Neuronal stem cell (in vitro differentiated cells): ENCODE data around the gene NBPF3.
"Not testable (repeated sequence)": the region's sequence is repeated elsewhere in the genome, so short reads cannot be mapped to it uniquely, and the experiment has no call there.

Source experiments
- DNase-seq: peaks from one replicate; pipeline ENCODE4 v3.0.0-alpha.2; 2013; ENCODE audit warnings: low spot score
- H2AFZ ChIP-seq: one replicate; pipeline ENCODE4 v1.6.1; 2013; ENCODE audit warnings: mild to moderate bottlenecking, low read length, inconsistent platforms
- H2AK5ac ChIP-seq: 2 replicates; pipeline ENCODE4 v1.6.1; 2013; ENCODE audit warnings: low read depth, mild to moderate bottlenecking, inconsistent platforms, low read length, moderate library complexity, mixed read lengths
- H2BK120ac ChIP-seq: 2 replicates; pipeline ENCODE4 v1.6.1; 2013; ENCODE audit warnings: low read depth, mild to moderate bottlenecking, inconsistent platforms, low read length, moderate library complexity, mixed read lengths
- H2BK12ac ChIP-seq: one replicate; pipeline ENCODE4 v1.6.1; 2013; ENCODE audit warnings: low read length, inconsistent platforms
- H2BK15ac ChIP-seq: 2 replicates; pipeline ENCODE4 v1.6.1; 2013; ENCODE audit warnings: mild to moderate bottlenecking, low read length, inconsistent platforms, mixed read lengths
- H2BK5ac ChIP-seq: one replicate; pipeline ENCODE4 v1.6.1; 2013; ENCODE audit warnings: inconsistent platforms, mild to moderate bottlenecking, low read length, moderate library complexity
- H3K14ac ChIP-seq: one replicate; pipeline ENCODE4 v1.6.1; 2013; ENCODE audit warnings: low read length, inconsistent platforms
- H3K18ac ChIP-seq: 2 replicates; pipeline ENCODE4 v1.6.1; 2013; ENCODE audit warnings: low read length, inconsistent platforms
- H3K23ac ChIP-seq: 2 replicates; pipeline ENCODE4 v1.6.1; 2013; ENCODE audit warnings: low read depth, mild to moderate bottlenecking, mixed read lengths, low read length, inconsistent platforms; ENCODE audit not compliant: poor library complexity
- H3K27ac ChIP-seq: replicated peaks from 3 replicates; pipeline ENCODE4 v1.5.1; 2013; ENCODE audit warnings: low read length, inconsistent platforms
- H3K27me3 ChIP-seq, 3 experiments: 2 replicates each; pipeline ENCODE4 v1.6.1; 2013; ENCODE audit warnings: low read length in 3 of 3, mild to moderate bottlenecking in 2 of 3, inconsistent platforms in 1 of 3, low read depth in 1 of 3, mixed read lengths in 1 of 3, moderate library complexity in 1 of 3; ENCODE audit not compliant: control insufficient read depth in 3 of 3, insufficient read depth in 3 of 3
- H3K36me3 ChIP-seq, 2 donors: replicated peaks in 1 of 2; 2 replicates each; pipeline ENCODE4 v1.6.1; 2013; ENCODE audit warnings: low read length in 2 of 2; ENCODE audit not compliant: control insufficient read depth in 2 of 2, insufficient read depth in 2 of 2
- H3K4ac ChIP-seq: 2 replicates; pipeline ENCODE4 v1.6.1; 2013; ENCODE audit warnings: inconsistent platforms, mild to moderate bottlenecking, low read length, moderate library complexity
- H3K4me1 ChIP-seq, 2 donors: 1 replicate in 1 of 2; 2 replicates in 1 of 2; pipeline ENCODE4 v1.6.1; 2013; ENCODE audit warnings: low read length in 2 of 2, low read depth in 1 of 2; ENCODE audit not compliant: control insufficient read depth in 2 of 2, insufficient read depth in 1 of 2
- H3K4me2 ChIP-seq: one replicate; pipeline ENCODE4 v1.6.1; 2013; ENCODE audit warnings: mild to moderate bottlenecking, low read length, inconsistent platforms; ENCODE audit not compliant: insufficient read depth, poor library complexity, severe bottlenecking
- H3K4me3 ChIP-seq, 2 donors: 2 replicates each; pipeline ENCODE4 v1.5.1; 2013; ENCODE audit warnings: low read length in 2 of 2, mild to moderate bottlenecking in 2 of 2, inconsistent platforms in 1 of 2, moderate library complexity in 1 of 2
- H3K79me1 ChIP-seq: one replicate; pipeline ENCODE4 v1.6.1; 2013; ENCODE audit warnings: low read depth, mild to moderate bottlenecking, inconsistent platforms, low read length, moderate library complexity
- H3K9ac ChIP-seq: one replicate; pipeline ENCODE4 v1.6.1; 2013; ENCODE audit warnings: mild to moderate bottlenecking, low read depth, low read length, inconsistent platforms; ENCODE audit not compliant: poor library complexity
- H3K9me3 ChIP-seq, 2 donors: replicated peaks in 1 of 2; 2 replicates each; pipeline versions ENCODE3 to v1.6.1; 2013; ENCODE audit warnings: low read length in 2 of 2, mild to moderate bottlenecking in 2 of 2, inconsistent platforms in 1 of 2, low read depth in 1 of 2, mixed read lengths in 1 of 2, moderate library complexity in 1 of 2; ENCODE audit not compliant: control insufficient read depth in 2 of 2, insufficient read depth in 1 of 2
- H4K8ac ChIP-seq: one replicate; pipeline ENCODE4 v1.6.1; 2013; ENCODE audit warnings: low read depth, mild to moderate bottlenecking, inconsistent platforms, low read length, moderate library complexity
- H4K91ac ChIP-seq: one replicate; pipeline ENCODE4 v1.6.1; 2013; ENCODE audit warnings: low read length, low read depth, mild to moderate bottlenecking, inconsistent platforms; ENCODE audit not compliant: poor library complexity
- WGBS, 2 donors: extraction: QIAGEN DNeasy Blood & Tissue Kit; methylation state at CpG; one replicate each; pipeline ENCODE4 v1.1.7; 2013; ENCODE audit warnings: missing lambda C conversion rate in 2 of 2, mixed read lengths in 1 of 2; ENCODE audit not compliant: insufficient read length in 2 of 2, insufficient replicate concordance in 1 of 2; ENCODE audit errors: extremely low coverage in 2 of 2; 5-methylcytosine and 5-hydroxymethylcytosine counted together

Gene NBPF3

DNA sequence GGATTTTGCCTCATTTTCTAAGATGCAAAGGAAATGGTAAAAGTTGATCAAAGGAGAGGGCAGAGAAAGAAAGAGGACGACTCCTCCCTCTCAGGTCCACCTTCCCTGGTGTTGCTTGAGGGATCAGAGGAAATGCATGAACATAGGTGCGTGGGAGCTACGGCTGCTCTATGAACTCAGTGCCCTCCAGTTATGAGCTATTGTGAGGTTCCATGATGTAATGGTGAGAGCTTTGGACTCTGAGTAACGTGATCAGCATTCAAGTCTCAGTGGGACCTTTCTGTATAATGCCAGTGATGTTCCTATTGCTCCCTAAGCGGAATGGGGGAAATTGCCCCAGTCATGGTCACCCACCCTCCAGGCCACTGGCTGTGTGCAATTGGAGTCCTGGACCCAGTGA is 25.9 kb upstream of the NBPF3 start:
- H4K91ac ChIP-seq: no peak overlapping the region
- H3K27me3 ChIP-seq: peaks cover 0 to 31% (median 0%) of the 10 kb centered on the region in 3 experiments
- no peak overlapping the region for H3K4me3 ChIP-seq
- no peak overlapping the region for H2BK120ac ChIP-seq
- H2BK12ac ChIP-seq: no peak overlapping the region
- H3K4ac ChIP-seq: no peak overlapping the region
- no peak overlapping the region for H2AFZ ChIP-seq
- H4K8ac ChIP-seq: no peak overlapping the region
- H3K9ac ChIP-seq: no peak overlapping the region
- no peak overlapping the region for H2BK15ac ChIP-seq
- no peaks in the 10 kb centered on the region for H3K36me3 ChIP-seq
- H3K14ac ChIP-seq: no peak overlapping the region
- no peaks in the 10 kb centered on the region for H3K9me3 ChIP-seq
- H3K4me2 ChIP-seq: no peak overlapping the region
- no CpG with 5 or more reads among the region's 5 CpGs for WGBS, 2 donors
- no peak overlapping the region for H2BK5ac ChIP-seq
- H3K79me1 ChIP-seq: no peaks in the 10 kb centered on the region
- H2AK5ac ChIP-seq: no peak overlapping the region
- no peak overlapping the region for H3K27ac ChIP-seq
- H3K18ac ChIP-seq: no peak overlapping the region
- H3K23ac ChIP-seq: no peak overlapping the region
- no peaks in the 10 kb centered on the region for H3K4me1 ChIP-seq
- DNase-seq: no peak

GRCh38 chr1:21420378-21420777 is 19.6 kb upstream of the NBPF3 start:
- not testable (repeated sequence) for H2BK120ac ChIP-seq, H3K14ac ChIP-seq, H2AK5ac ChIP-seq, H3K23ac ChIP-seq, H3K9ac ChIP-seq, H3K4me2 ChIP-seq, H3K79me1 ChIP-seq, H4K8ac ChIP-seq, H3K18ac ChIP-seq, H3K36me3 ChIP-seq, H3K4me3 ChIP-seq, H3K4me1 ChIP-seq, H2BK15ac ChIP-seq, H2BK12ac ChIP-seq, H4K91ac ChIP-seq, H3K9me3 ChIP-seq, DNase-seq, H2BK5ac ChIP-seq, H3K27ac ChIP-seq, H3K4ac ChIP-seq, H2AFZ ChIP-seq
- peaks cover 0 to 18% (median 0%) of the 10 kb centered on the region in 3 experiments for H3K27me3 ChIP-seq
- no CpG with 5 or more reads among the region's 6 CpGs for WGBS, 2 donors

DNA sequence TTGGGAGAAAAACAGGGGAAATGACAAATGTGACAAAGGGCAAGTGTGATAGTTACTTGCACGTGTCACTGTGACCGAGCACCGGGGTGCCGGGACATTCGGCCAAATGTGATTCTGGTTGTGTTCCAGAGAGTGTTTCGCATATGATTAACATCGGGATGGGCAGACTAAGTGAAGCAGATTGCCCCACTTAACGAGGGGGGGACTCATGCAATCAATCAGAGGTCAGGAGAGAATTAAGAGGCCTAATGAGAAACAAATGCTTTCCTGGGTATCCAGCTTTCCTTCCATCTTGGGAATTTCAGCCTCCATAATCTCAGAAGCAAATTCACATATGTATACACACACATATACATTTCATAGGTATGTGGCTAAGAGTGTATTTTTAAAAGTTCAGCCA is 18.6 kb upstream of the NBPF3 start:
- not testable (repeated sequence) for H4K91ac ChIP-seq, H3K4me3 ChIP-seq
- WGBS, 2 donors: no CpG with 5 or more reads among the region's 8 CpGs

DNA sequence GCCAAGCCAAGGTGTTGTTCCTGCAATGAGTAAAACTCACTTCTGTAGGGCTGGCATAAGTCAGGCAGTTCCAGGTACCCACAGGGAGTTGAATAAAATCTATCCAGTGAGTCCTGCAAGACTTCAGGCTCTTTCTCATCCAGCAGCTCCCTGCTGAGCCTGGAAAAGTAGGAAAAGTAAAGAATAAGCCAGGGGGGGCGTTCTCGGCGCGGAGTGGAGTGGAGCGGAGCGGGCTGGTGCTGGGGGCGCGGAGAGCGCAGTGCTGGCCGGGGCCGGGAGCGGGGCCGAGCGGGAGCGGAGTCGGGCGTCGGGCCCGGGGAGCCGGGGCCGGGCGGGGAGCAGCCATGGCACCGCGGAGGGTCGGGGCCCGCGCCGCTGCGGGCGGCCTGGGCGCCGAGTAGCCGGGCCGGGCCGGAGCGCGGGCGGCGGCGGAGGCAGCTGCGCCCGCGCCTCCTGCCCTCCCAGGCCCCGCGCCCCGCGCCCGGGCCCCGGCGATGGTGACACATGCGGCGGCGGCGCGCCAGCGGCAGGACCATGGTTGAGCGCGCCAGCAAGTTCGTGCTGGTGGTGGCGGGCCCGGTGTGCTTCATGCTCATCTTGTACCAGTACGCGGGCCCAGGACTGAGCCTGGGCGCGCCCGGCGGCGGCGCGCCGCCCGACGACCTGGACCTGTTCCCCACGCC is 12.0 kb upstream of the NBPF3 start:
- peak overlapping the region; percentile 25 for H3K4me2 ChIP-seq
- H3K18ac ChIP-seq, H2BK120ac ChIP-seq, H4K91ac ChIP-seq, H3K14ac ChIP-seq, H3K4me1 ChIP-seq, H3K79me1 ChIP-seq, H2AK5ac ChIP-seq, H2BK12ac ChIP-seq, H3K27ac ChIP-seq, H3K9me3 ChIP-seq, H2BK5ac ChIP-seq, H4K8ac ChIP-seq, H3K4ac ChIP-seq, DNase-seq, H2BK15ac ChIP-seq, H3K36me3 ChIP-seq, H3K9ac ChIP-seq, H3K23ac ChIP-seq: not testable (repeated sequence)
- H2AFZ ChIP-seq: peak overlapping the region; percentile 22
- H3K4me3 ChIP-seq: peak overlapping the region in 1 of 2 donors; percentile 40
- H3K27me3 ChIP-seq: peaks cover 0 to 26% (median 10%) of the 10 kb centered on the region in 3 experiments
- no CpG with 5 or more reads among the region's 74 CpGs for WGBS, 2 donors

More for the DNA sequence above, 18.6 kb upstream of the NBPF3 start:
- H4K8ac ChIP-seq, H3K9ac ChIP-seq, H3K79me1 ChIP-seq, H3K14ac ChIP-seq, H3K36me3 ChIP-seq, H2BK120ac ChIP-seq, DNase-seq, H3K23ac ChIP-seq, H2BK5ac ChIP-seq, H2BK15ac ChIP-seq, H3K9me3 ChIP-seq, H2AK5ac ChIP-seq, H3K18ac ChIP-seq, H3K27ac ChIP-seq, H3K4me2 ChIP-seq, H3K4me1 ChIP-seq, H3K4ac ChIP-seq, H2BK12ac ChIP-seq, H2AFZ ChIP-seq: not testable (repeated sequence)
- H3K27me3 ChIP-seq: peaks cover 0 to 11% (median 0%) of the 10 kb centered on the region in 3 experiments
